Measurements from ENCODE around the gene KRTAP19-5. TPM values are rescaled to one million over a fixed set of nuclear protein-coding genes. Genes with fewer than 3 reads are reported as not detected.

Gene KRTAP19-5
- total RNA-seq (not detected), polyA plus RNA-seq (not detected)
- long read RNA-seq, donor 1 = 0 reads
- long read RNA-seq, donor 2 = 0 reads
- long read RNA-seq, donor 3 = 0 reads

DNA sequence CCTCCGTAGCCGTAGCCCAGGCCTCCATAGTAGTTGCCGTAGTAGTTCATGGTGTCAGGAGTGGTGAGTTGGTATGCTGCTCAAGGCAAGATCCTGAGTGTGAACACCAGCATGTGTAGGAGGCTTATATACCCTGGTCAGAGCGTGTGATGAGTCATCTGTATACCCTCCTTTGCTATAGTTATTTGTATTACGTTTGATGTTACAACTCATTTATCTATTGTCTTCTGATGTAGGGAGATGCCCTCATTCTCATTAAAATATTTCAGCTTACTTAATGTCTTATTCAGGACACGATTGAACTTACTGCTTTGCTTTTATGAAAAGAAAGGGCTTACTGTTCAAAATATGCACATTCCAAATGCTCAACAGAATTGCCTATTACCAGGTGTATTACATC lies at the start of gene KRTAP19-5:
Gene KRTAP19-5, minus strand, starts transcription at position 101 of the 400 bp plus-strand sequence. Its CDS starts 51 bp downstream, at position 50.
- Histone ChIP-seq H3K9me3 (peaks cover 0 to 4% (median 0%) of the 10 kb centered on the region in 11 donors), H3K4me3 (no peak within 1 kb of the TSS), H3K27me3 (no peaks in the 10 kb centered on the region), H3K36me3 (no peaks in the 10 kb centered on the region), H3K27ac (no peak within 1 kb of the TSS), H3K4me1 (no peaks in the 10 kb centered on the region)
- WGBS, 2 donors = 73 to 81% methylated on average over 6 of the region's 6 CpGs
- TF ChIP-seq, protein P1, sequence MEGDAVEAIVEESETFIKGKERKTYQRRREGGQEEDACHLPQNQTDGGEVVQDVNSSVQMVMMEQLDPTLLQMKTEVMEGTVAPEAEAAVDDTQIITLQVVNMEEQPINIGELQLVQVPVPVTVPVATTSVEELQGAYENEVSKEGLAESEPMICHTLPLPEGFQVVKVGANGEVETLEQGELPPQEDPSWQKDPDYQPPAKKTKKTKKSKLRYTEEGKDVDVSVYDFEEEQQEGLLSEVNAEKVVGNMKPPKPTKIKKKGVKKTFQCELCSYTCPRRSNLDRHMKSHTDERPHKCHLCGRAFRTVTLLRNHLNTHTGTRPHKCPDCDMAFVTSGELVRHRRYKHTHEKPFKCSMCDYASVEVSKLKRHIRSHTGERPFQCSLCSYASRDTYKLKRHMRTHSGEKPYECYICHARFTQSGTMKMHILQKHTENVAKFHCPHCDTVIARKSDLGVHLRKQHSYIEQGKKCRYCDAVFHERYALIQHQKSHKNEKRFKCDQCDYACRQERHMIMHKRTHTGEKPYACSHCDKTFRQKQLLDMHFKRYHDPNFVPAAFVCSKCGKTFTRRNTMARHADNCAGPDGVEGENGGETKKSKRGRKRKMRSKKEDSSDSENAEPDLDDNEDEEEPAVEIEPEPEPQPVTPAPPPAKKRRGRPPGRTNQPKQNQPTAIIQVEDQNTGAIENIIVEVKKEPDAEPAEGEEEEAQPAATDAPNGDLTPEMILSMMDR (IDR thresholded peaks at IDR 0.05) = no peak
- intact Hi-C loops (cut with DNase I) = loop anchor here in 1 of 10 donors (10.0 kb wide), 1 partner anchor 63 kb away; the partner anchor contains the start of gene KRTAP19-7
- DNase-seq (no peak), ATAC-seq (no peak)

DNA sequence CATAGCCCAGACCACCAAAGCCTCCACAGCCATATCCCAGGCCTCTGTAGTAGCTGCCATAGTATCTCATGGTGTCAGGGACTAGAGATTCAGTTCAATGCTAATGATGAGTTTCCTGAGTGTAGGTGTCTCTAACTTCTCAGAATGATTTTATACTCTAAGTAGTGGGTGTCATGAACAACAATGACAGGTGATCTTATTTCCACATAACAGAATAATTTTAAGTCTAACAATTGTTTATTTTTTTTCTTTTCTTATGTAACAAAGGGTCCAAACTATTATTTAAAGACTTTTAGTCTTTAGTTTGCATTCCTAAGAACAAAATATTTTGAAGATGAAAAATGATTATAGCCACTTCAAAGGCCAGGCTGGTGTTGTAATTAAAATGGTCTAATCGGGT lies 39.8 kb upstream of the KRTAP19-5 start, which contains the start of gene KRTAP19-6:
Gene KRTAP19-6, minus strand, starts transcription at position 101 of the 400 bp plus-strand sequence. Its CDS starts 31 bp downstream, at position 70.
- WGBS, 2 donors = 86 to 88% methylated on average over 1 of the region's 1 CpG
- no peak within 1 kb of the TSS for H3K27ac ChIP-seq

DNA sequence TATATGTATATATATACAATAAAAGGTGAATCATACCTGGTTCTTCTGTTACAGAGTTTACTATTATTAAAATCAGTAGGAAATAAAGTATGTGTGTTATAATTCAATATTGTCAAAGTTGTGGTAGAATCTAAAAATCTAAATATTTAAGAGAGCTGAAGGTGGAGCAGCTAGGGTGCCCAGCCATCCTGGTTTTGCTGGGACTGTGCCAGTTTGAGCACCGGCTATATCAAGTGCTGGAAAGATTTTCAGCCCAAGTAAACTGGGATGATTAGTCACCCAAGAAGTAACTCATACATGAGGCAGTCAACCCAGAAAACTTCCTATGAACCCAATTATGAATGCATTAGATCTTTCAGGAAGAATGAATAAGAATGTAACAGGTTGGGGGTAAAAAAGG lies 16.9 kb upstream of the KRTAP19-5 start:
- 44 to 76% methylated on average over 1 of the region's 1 CpG for WGBS, 2 donors
- TF ChIP-seq, protein P1 (IDR thresholded peaks at IDR 0.05) = no peak
- H3K27ac ChIP-seq = no peak overlapping the region
- intact Hi-C loops (cut with DNase I) = no loop called here
- peaks cover 0 to 4% (median 0%) of the 10 kb centered on the region in 11 donors for H3K9me3 ChIP-seq
- H3K36me3 ChIP-seq = no peaks in the 10 kb centered on the region
- no peak for ATAC-seq
- DNase-seq = no peak
- no peaks in the 10 kb centered on the region for H3K27me3 ChIP-seq
- H3K4me3 ChIP-seq = no peak overlapping the region
- H3K4me1 ChIP-seq = no peaks in the 10 kb centered on the region

More for the DNA sequence above, 39.8 kb upstream of the KRTAP19-5 start, which contains the start of gene KRTAP19-6:
- DNase-seq = no peak
- Histone ChIP-seq H3K9me3 (peaks cover 0 to 11% (median 0%) of the 10 kb centered on the region in 11 donors), H3K36me3 (no peaks in the 10 kb centered on the region), H3K27me3 (no peaks in the 10 kb centered on the region), H3K4me1 (no peaks in the 10 kb centered on the region), H3K4me3 (no peak within 1 kb of the TSS)
- intact Hi-C loops (cut with DNase I) = no loop called here
- TF ChIP-seq, protein P1 (IDR thresholded peaks at IDR 0.05) = no peak
- no peak for ATAC-seq

- ATAC-seq (no peak), DNase-seq (no peak)
- no peaks in the 10 kb centered on the region for H3K4me1 ChIP-seq
- H3K27me3 ChIP-seq = no peaks in the 10 kb centered on the region
- no peaks in the 10 kb centered on the region for H3K36me3 ChIP-seq
- intact Hi-C loops (cut with DNase I) = no loop called here
- no peak overlapping the region for H3K27ac ChIP-seq
- TF ChIP-seq, protein P1 (IDR thresholded peaks at IDR 0.05) = no peak
- no peak overlapping the region for H3K4me3 ChIP-seq
- no peaks in the 10 kb centered on the region for H3K9me3 ChIP-seq
- 76 to 89% methylated on average over 1 of the region's 1 CpG for WGBS, 2 donors
Measured at GRCh38 chr21:30515681-30516080, 13.7 kb upstream of the KRTAP19-5 start.

Measured in heart right ventricle (tissue), 16 donors.